A673 (cell line): ENCODE measurements around the gene ZNF74.
"Not testable (repeated sequence)": the region's sequence is repeated elsewhere in the genome, so short reads cannot be mapped to it uniquely, and the experiment has no call there.

Experiments used
- EZH2 ChIP-seq: fragments of 200-600 bp; sonication (generic); IDR thresholded peaks from 2 replicates; pipeline ENCODE4 v1.6.1; 2017; ENCODE audit warnings: borderline replicate concordance, low read depth, mild to moderate bottlenecking, mixed read lengths, antibody characterized with exemption, low read length; ENCODE audit not compliant: poor library complexity, severe bottlenecking
- TF ChIP-seq, protein P1 (sequence below): fragments of 300-800, 200-600 bp; sonication (generic); conservative IDR thresholded peaks from 2 replicates; pipeline ENCODE4 v1.5.1; 2017; ENCODE audit warnings: low read depth, mild to moderate bottlenecking, antibody characterized with exemption, low read length, moderate library complexity, mixed read lengths

DNA sequence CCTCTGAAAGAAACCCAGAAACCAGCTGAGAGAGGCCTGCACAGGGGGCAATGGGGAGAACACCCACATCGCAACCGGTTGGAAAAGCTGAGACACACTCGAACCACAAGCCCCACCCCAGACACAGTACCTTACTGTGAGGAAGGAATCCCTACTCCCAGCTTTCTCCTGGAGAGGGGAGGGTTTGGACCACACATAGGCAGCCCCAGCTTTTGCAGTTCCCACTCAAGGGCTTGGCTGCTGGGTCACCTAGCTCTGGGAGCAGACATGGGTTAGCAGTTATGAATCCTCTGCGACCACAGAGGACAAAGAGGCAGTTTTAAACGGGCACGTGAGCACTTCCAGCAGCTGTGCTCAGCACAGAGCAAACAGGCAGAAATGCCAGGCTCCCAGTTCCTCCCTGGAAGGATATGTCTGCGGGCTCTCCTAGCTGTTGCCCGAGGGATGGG lies 21.5 kb upstream of the ZNF74 start:
- TF ChIP-seq, protein P1, sequence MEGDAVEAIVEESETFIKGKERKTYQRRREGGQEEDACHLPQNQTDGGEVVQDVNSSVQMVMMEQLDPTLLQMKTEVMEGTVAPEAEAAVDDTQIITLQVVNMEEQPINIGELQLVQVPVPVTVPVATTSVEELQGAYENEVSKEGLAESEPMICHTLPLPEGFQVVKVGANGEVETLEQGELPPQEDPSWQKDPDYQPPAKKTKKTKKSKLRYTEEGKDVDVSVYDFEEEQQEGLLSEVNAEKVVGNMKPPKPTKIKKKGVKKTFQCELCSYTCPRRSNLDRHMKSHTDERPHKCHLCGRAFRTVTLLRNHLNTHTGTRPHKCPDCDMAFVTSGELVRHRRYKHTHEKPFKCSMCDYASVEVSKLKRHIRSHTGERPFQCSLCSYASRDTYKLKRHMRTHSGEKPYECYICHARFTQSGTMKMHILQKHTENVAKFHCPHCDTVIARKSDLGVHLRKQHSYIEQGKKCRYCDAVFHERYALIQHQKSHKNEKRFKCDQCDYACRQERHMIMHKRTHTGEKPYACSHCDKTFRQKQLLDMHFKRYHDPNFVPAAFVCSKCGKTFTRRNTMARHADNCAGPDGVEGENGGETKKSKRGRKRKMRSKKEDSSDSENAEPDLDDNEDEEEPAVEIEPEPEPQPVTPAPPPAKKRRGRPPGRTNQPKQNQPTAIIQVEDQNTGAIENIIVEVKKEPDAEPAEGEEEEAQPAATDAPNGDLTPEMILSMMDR: not testable (repeated sequence)
- not testable (repeated sequence) for TF ChIP-seq EZH2
